ENCODE measurements around the gene XDH.

GRCh38 chr2:31333046-31333445 is 81.5 kb downstream of the XDH start:
- TF ChIP-seq POLR2A (IDR thresholded peaks at IDR 0.05) (no peak), EP300 (IDR thresholded peaks at IDR 0.05) (no peak), CTCF (IDR thresholded peaks at IDR 0.05) (no peak)
